Activated T-cell treated with anti-CD3 and anti-CD28 coated beads for 48 hours (primary cell): ENCODE data around the gene THSD8.
A peak's percentile ranks its signal among the peaks of the same experiment; 100 is the strongest.
"Not testable (repeated sequence)": the region's sequence is repeated elsewhere in the genome, so short reads cannot be mapped to it uniquely, and the experiment has no call there.

ENCODE experiments used
- DNase-seq: peaks from one replicate; pipeline ENCODE4 v3.0.0-alpha.2; 2020; ENCODE audit warnings: low read depth

THSD8 gene

DNA sequence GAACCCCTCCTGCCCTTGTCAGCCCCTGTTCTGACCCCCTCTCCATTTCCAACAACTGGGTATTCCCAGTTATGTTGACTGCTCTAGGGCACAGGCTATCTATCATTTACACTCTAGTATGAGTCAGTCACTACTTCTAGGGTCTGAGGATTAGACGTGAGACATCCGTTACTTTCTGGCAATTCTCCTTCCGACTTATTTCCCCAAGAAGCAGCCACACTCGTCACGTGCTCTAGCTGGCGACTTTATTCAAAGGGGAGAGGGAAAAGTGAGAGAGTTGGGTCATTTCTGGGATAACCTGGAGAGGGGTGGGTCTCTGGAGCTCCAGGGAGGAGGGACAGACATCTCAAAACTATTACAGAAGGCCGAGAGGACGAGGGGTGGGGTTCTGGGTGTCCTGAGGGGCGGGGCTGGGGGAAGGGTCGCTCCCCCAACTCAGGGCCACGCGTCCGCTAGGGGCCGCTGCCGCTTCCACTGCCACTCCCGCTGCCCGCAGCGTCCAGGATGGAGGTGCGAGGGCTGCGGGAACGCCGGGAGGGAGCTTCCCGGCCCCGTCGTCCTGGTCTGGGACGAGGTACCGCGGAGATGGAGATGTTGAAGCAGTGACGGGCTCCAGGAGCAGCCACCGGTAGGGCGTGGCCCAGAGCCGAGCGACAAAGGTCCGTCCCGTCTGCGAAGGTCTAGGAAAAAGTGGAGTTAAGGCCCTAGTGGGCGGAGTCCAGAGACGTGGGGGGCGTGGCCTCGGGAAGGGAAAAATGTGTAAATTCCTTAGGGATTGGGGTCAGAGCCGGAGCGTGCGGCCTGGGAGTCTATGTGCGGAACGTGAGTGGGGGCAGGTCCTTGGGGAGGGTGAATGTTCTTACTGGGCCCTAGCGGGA lies 23.6 kb downstream of the THSD8 start:
- DNase-seq, result no peak

GRCh38 chr19:12828494-12828893 lies 26.6 kb downstream of the THSD8 start:
- DNase-seq, result no peak

- DNase-seq, result no peak
Measured at GRCh38 chr19:12833418-12833737, 31.5 kb downstream of the THSD8 start.

DNA sequence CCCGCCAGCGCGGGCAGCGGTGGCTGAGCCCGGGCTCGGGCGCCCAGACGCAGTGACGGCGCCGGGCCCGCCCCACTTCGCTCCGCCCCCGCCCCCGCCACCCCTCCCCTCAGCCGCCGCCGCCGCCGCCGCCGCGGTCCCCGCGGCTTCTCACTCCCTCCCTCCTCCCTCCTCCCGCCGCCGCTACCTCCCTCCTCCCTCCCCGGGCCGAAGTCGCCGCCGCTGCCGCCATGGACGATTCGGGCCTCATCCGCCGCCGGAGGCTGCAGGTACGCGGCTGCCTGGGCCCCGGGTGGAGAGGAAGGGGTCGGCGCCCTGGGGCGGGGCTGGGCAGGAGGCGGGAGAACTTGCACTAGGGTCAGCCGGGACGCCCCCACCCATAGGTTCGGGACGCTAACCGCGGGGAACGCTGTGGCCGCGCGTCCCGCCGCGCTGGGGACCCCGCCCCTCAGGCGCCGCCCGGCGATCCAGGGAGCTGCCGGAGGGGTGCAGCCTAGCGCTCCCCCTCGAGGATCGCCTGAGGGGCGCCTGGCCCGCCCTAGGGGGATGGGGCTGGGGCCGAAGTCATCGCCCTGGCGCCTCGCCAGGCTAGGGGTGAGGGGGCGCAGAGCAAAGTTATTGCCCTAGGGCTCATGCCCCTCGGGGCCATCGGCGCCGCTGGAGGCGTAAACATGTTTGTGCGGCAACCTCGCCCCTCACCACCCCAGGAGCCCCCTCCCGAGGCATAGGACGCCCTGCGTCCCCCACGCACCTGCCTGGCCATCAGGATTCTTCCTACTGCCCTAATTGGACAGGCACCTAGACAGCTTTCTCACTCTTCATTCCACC lies 32.1 kb downstream of the THSD8 start:
- DNase-seq, result peak; percentile 25

DNA sequence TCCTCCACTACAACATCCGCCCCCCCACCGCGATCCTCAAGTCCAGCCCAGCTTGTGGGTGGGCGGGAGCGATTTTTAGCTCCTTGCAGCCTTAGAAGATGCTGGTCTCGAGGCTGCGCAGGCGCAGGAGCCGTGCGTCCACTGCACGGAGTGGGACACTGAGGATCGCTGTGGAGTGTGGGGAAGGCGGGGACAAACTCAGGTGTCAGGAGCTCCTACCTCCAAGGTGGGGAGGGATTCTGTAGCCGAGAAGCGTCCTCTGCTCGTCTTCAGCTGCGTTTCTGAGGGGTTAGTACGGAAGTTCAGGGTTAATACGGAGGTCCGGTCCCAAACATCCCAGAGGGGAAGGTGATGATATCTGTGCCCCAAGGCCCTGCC lies 32.7 kb downstream of the THSD8 start, which contains the start of gene RTBDN:
RTBDN (minus strand) TSS at position 14 of the 378 bp plus-strand sequence. CDS start 4,600 bp downstream, outside the sequence.
- DNase-seq, result no peak

DNA sequence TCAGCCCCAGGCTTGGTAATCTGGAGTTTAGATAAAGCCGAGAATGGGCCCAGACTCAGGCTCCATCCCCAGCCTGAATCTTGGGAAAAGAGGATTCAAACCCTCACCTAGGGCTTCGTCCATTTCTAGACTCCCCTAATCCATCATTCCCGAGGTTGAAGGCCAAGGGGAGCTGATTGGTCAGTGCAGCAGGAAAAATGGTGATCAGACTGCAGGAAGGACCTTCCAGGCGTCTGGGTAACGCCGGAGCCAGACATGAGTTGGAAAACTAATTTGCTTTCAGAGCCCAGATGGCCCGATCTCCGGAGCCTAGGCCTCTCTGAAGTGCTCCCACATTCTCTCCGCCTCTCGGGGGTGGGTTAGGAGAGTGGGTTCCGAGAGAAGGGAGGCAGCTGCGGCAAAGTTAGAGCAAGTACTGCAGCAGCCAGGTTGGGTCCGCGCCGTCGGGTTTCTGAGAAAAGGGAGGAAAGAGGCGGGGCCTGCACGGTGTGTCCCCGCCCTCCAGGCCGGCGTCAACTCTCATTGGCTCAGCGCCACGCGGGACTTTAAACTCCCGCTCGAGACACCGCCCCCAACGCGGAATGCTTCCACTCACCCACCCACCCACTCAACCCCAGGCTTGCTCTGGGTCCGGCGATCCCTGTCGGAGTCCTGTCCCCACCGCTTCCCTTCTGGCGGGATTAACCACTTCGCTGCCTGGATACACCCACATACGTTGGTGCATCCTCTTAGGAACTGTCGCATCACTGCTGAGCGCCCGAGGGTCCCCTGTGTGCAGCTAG lies 33.3 kb downstream of the THSD8 start:
- peak; percentile 36 for DNase-seq

DNA sequence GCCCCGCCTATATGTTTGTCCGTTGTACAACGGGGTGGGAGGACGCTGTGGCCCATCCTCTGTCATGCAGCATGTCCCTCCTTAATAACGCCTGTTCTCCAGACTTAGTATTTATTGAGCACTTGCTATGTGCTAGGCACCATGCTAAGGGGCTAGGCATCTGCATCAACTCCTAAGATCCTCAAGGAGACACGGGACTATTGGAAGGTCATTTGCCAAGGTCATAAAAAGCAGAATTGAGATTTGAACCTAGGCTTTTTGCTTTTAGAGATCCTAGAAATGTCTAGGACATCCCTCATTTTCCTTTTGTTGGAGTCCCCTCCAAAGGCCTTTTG lies 34.6 kb downstream of the THSD8 start:
- no peak for DNase-seq

GRCh38 chr19:12837225-12837624 lies 35.4 kb downstream of the THSD8 start:
- DNase-seq, result no peak

- peak; percentile 62 for DNase-seq
Measured at GRCh38 chr19:12838182-12838885, 36.5 kb downstream of the THSD8 start, which contains the start of gene MAST1. Gene MAST1 (plus strand): TSS chr19:12838515. CDS start chr19:12838573, 58 bp downstream.

DNA sequence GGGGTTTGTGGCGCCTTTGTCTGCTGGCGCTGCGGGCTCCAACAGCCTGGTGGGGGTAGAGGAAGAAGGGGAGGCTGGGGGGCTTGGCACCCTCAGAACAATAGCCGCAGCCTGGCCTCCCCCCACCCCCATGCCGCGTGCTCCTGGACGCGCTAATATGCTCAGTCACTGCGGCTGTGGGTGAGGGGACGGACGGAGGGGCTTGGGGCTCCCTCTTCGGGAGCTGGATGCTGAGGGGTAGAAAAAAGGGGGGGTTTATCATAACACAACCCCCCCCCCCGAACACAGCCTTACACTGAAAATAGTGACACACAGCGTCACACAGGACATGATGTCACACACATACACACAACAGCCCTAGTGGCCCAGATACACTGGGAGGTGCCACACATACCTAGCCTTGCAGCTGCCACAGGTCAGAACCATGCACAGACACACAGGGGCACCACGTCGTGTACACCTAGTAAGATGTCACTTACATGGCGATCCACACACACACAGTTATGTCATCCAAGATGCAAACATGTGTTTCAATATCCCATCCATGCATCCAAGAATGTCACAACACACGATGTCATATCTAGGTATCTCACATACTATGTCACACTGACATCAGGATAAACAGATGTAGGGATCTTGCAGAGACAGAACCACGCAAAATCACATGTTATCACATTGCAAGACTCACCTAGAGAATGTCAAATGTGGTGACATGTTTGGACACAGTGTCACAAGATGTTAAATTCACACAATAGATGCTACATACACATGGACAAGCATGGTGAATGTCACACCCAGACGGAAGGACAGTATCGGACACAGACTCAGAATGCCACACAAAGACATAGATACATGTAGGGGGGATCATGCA lies 37.3 kb downstream of the THSD8 start:
- DNase-seq, result no peak

DNA sequence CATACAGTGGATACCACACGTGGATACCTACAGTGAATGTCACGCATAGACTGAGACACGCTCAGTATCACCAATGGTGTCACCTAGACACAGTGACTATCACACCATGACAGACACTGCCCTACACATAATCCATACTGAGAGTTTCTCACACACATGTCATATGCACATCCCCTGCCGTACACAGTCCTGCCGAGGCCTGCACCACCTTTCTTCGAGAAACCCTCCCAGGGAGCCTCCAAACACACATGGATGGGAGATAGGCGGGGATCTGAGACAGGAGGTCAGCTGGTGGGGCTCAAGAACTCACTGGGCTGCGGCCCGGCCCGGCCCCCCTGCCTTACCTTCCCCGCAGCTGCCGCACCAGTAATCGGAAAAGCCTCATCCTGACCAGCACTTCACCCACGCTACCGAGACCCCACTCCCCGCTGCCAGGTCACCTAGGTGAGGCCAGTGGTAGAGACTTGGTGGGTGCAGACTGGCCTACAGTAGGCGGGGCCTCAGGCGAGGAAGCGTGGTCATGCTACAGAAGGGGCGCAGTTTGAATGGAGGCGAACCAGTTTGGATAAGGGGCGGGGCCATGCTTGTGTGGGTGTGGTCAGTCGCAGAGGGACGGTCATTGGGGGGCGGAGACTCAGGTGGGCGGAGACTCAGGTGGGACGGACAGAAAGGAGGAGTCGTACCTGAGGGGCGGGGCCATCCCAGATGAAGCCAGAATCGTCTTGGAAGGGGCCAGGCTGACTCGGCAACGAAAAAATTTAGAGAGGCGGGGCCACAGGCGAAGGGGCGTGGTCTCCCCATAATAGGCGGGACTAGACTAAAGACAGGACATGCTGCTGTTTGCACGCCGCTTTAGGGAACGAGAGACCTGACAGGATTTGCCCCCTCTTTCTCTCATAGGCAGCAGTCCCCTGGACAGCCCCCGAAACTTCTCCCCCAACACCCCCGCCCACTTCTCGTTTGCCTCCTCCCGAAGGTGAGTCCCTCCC lies 38.5 kb downstream of the THSD8 start:
- peak; percentile 66 for DNase-seq

DNA sequence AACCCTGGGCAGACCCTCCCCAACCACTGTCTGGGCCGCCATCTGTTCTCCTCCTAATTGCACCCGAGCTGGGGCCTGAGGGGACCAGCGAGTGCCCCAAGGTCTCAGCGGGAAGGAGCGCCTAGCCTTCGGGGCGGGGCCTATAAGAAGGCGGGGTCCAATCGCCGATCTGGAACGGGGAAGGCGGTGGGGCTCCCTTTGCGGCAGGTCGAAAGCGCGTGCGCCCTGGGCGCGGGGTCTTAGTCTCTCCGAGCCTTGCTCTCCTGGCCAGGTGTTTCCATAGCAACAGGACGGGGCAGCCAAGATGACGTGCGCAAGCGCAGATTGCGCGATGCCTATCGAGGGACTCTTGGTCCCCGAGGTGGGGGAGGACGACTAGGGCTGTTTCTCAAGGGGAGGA lies 39.2 kb downstream of the THSD8 start:
- peak; percentile 30 for DNase-seq

DNA sequence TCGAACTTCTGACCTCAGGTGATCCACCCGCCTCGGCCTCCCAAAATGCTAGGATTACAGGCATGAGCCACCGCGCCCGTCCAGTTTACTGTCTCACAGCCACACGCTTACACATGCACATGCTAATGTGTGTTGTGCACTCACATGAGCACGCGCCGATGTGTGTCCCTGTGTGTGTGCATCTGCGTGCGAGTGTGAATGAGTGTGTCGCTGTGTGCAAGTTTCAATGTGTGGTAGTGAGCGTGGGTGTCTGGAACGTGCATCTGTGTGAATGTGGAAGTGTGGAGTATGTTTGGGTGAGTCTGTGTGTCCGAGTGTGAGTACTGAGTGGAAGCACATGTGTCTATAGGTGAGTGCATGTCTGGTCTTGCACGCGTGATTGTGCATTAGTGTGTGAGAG lies 40.6 kb downstream of the THSD8 start:
- no peak for DNase-seq

GRCh38 chr19:12843328-12843727 lies 41.5 kb downstream of the THSD8 start:
- no peak for DNase-seq

DNA sequence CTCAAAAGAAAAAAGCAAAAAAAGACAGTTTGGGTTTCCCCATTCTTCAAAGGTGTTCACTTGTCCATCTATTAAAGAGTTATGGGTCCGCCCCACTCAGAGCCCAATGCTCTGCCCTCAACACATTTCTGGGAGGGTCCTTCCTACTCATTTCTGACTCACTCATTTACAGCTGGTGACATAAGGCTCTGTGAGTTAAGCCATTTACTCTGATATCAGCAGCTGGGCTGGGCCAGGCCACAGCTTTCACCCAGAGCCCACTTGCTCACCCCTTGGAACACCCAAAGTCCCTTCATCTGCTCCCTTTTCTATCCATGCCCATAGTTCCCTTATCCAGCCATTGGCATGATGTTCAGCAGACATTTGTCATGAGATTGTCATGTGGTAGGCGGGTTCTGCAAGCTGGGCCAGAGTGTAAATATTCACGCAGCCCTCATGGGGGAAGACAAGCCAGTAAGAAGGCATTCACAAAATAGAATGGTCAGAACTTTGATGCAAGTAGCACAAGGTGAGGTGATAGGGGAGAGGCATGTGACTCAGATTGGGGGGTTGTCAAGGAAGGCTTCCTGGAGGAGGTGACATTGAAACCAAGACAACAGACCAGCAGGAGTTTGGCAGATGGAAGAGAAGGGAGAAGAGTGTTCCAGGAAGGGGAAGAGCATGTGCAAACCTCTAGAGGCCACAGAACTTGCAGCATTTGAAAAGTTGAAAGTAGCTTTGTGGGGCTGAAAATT lies 42.3 kb downstream of the THSD8 start:
- no peak for DNase-seq

DNA sequence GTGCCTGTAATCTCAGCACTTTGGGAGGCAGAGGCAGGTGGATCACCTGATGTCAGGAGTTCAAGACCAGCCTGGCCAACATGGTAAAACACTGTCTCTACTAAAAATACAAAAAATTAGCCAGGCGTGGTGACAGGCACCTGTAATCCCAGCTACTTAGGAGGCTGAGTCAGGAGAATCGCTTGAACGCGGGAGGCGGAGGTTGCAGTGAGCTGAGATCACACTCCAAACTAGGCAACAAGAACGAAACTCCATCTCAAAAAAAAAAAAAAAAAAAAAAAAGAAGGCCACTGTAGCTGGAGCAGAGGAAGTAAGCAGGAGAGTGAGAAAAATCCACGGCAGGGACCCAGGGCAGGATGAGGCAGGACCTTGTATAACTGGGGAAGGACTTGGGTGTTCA lies 44.7 kb downstream of the THSD8 start:
- not testable (repeated sequence) for DNase-seq

DNA sequence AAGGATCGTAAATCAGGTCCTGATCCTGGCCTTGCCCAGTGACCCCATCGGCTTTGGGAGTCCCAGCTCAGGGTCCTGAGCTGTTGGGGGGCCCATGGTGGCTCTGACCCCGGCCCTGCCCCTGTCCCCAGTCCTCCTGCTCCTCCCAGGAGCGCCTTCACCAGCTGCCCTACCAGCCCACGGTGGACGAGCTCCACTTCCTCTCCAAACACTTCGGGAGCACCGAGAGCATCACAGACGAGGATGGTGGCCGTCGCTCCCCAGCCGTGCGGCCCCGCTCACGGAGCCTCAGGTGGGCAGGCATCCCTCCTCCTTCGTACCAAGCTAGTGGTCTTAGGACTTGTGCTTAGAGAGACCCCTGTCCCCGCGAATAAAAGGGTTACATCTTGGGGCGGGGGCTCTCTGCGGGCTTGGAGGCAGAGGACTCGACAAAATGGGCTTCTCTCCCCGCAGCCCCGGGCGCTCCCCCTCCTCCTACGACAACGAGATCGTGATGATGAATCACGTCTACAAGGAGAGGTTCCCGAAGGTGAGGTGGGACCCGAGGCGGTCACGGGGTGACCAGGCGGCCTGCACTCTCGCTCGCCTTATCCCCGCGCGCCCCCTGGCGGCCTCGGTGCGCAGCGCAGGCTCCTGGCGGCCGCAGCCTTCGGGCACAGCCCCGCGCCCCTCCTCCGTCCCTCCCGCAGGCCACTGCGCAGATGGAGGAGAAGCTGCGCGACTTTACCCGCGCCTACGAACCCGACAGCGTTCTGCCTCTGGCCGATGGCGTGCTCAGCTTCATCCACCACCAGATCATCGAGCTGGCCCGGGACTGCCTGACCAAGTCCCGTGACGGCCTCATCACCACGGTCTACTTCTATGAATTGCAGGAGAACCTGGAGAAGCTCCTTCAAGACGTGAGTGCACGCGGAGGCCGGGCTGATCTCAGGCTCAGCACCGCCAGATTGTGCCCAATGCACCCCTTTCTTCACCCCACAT lies 45.6 kb downstream of the THSD8 start:
- DNase-seq, result peak; percentile 89
